Neural crest cell (in vitro differentiated cells): ENCODE measurements around the gene MRPL49. TPM values are rescaled to one million over a fixed set of nuclear protein-coding genes. Genes with fewer than 3 reads are reported as not detected.

Experiments
- DNase-seq: peaks from one replicate; pipeline ENCODE4 v3.0.0; 2021; ENCODE audit warnings: low read depth, mixed read lengths, low spot score
- H3K27ac Mint-ChIP-seq: one replicate; pipeline ENCODE4 v1.8.0; 2021; ENCODE audit warnings: mild to moderate bottlenecking, mixed read lengths; ENCODE audit not compliant: unreplicated experiment
- H3K27me3 Mint-ChIP-seq: 2 replicates; pipeline ENCODE4 v1.8.0; 2021; ENCODE audit warnings: low read depth, mild to moderate bottlenecking, mixed read lengths
- H3K36me3 Mint-ChIP-seq: 2 replicates; pipeline ENCODE4 v1.8.0; 2021; ENCODE audit warnings: low read depth, mild to moderate bottlenecking, mixed read lengths
- H3K4me1 Mint-ChIP-seq: 2 replicates; pipeline ENCODE4 v1.8.0; 2021; ENCODE audit warnings: mixed read lengths
- H3K4me3 Mint-ChIP-seq: one replicate; pipeline ENCODE4 v1.8.0; 2021; ENCODE audit warnings: mild to moderate bottlenecking, mixed read lengths
- H3K9me3 Mint-ChIP-seq: 2 replicates; pipeline ENCODE4 v1.8.0; 2021; ENCODE audit warnings: mixed read lengths
- CTCF ChIP-seq: fragments of 200-600 bp; sonication (generic); conservative IDR thresholded peaks from 2 replicates; pipeline ENCODE4 v1.5.0; 2021; ENCODE audit warnings: antibody characterized with exemption, mild to moderate bottlenecking
- total RNA-seq: library from RNA; stranded (reverse); gene quantifications from 2 replicates; pipeline ENCODE4 v1.2.1, GENCODE V29; 2021

The MRPL49 gene
- total RNA-seq, 1 donor from 2014 or later: 50.3 TPM

GRCh38 chr11:65157336-65157735, 35.2 kb downstream of the MRPL49 start:
- Mint-ChIP-seq H3K36me3 (no peaks in the 10 kb centered on the region), H3K27me3 (peaks cover 36% of the 10 kb centered on the region), H3K9me3 (no peaks in the 10 kb centered on the region), H3K4me3 (no peak overlapping the region), H3K27ac (no peak overlapping the region), H3K4me1 (no peaks in the 10 kb centered on the region)
- no peak for DNase-seq
- no peak for TF ChIP-seq CTCF

- Mint-ChIP-seq H3K9me3 (no peaks in the 10 kb centered on the region), H3K27ac (no peak overlapping the region), H3K4me3 (no peak overlapping the region), H3K36me3 (no peaks in the 10 kb centered on the region), H3K4me1 (no peaks in the 10 kb centered on the region), H3K27me3 (peaks cover 23% of the 10 kb centered on the region)
- DNase-seq: no peak
- no peak for TF ChIP-seq CTCF
These were observed 36.9 kb downstream of the MRPL49 start for GRCh38 chr11:65159012-65159411.

GRCh38 chr11:65160643-65161042, 38.5 kb downstream of the MRPL49 start:
- no peaks in the 10 kb centered on the region for H3K36me3 Mint-ChIP-seq
- DNase-seq: no peak
- H3K4me1 Mint-ChIP-seq: no peaks in the 10 kb centered on the region

GRCh38 chr11:65163684-65164083, 41.6 kb downstream of the MRPL49 start:
- no peak overlapping the region for H3K4me3 Mint-ChIP-seq
- no peaks in the 10 kb centered on the region for H3K36me3 Mint-ChIP-seq
- peaks cover 20% of the 10 kb centered on the region for H3K27me3 Mint-ChIP-seq
- H3K27ac Mint-ChIP-seq: peak overlapping the region; percentile 27
- H3K9me3 Mint-ChIP-seq: no peaks in the 10 kb centered on the region
- no peak for DNase-seq
- no peaks in the 10 kb centered on the region for H3K4me1 Mint-ChIP-seq
- no peak for TF ChIP-seq CTCF

More at GRCh38 chr11:65160643-65161042, 38.5 kb downstream of the MRPL49 start:
- no peak for TF ChIP-seq CTCF
- Mint-ChIP-seq H3K27me3 (peaks cover 23% of the 10 kb centered on the region), H3K27ac (no peak overlapping the region), H3K9me3 (no peaks in the 10 kb centered on the region), H3K4me3 (no peak overlapping the region)

- no peak for TF ChIP-seq CTCF
- H3K27me3 Mint-ChIP-seq: peaks cover 4% of the 10 kb centered on the region
- DNase-seq: no peak
These were observed 43.5 kb downstream of the MRPL49 start for GRCh38 chr11:65165410-65166317.

More at GRCh38 chr11:65165410-65166317, 43.5 kb downstream of the MRPL49 start:
- Mint-ChIP-seq H3K4me1 (peaks cover 3% of the 10 kb centered on the region), H3K9me3 (no peaks in the 10 kb centered on the region), H3K27ac (no peak overlapping the region), H3K36me3 (no peaks in the 10 kb centered on the region), H3K4me3 (no peak overlapping the region)
